Activated T-cell treated with anti-CD3 and anti-CD28 coated beads, Interleukin-2, amount 50 U/mL, for 1 hour (primary cell): ENCODE data around the gene MYCBPAP.

ENCODE experiments used
- DNase-seq: peaks from one replicate; pipeline ENCODE4 v3.0.0-alpha.2; 2020

Gene MYCBPAP

GRCh38 chr17:50573866-50574611 is 65.8 kb downstream of the MYCBPAP start:
- DNase-seq, result no peak

GRCh38 chr17:50575581-50576210 is 67.5 kb downstream of the MYCBPAP start:
- DNase-seq, result no peak

GRCh38 chr17:50576864-50577263 is 68.6 kb downstream of the MYCBPAP start:
- DNase-seq, result no peak

- no peak for DNase-seq
These were observed 69.3 kb downstream of the MYCBPAP start for GRCh38 chr17:50577451-50577954.

GRCh38 chr17:50578173-50578572 is 69.9 kb downstream of the MYCBPAP start:
- no peak for DNase-seq

- DNase-seq, result no peak
These were observed 71.2 kb downstream of the MYCBPAP start for GRCh38 chr17:50579399-50579798.

GRCh38 chr17:50580646-50581045 is 72.4 kb downstream of the MYCBPAP start:
- no peak for DNase-seq
